Measurements from ENCODE around the gene EXD3.

EXD3 gene

DNA sequence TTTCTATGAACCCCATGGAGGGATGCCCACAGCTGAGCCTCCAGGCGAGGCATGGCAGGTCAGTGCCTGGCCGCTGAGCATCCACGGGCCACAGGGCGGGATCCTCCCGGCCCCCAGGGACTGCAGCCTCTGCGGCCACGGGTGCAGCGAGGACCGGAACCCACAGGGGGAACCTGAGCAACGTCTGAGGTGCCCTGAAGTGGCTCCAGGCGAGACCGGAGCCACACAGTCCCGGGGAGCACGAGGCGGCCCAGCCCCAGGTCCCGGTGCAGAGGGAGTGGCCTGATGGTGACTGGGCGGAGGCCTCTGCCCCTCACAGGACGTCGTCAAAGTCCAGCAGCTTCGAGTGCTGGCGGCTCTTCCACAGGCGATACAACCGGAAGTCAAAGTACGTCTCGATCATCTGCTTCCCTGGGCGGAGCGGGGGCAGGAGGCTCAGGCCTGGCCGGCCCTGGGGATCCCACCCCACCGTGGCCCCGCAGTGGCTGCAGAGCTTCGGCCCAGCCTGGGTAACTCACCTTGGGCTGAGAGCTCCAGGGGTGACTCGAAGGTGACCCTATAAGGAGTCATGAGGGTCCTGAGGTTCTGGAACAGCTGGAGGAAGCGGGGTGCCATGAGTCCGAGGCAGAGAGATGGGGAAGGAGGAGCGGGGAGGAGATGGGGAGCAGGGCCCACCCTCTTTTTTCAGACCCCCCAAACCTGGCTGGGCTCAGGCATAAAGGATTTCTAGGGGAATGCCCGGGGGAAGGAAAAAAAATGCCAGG is 26.3 kb upstream of the EXD3 start:
- Histone ChIP-seq H3K9ac (ENCODE audit: low read length) (no peak overlapping the region), H3K27ac (ENCODE audit: low read length) (no peak overlapping the region), H3K4me3 (ENCODE audit: low read length) (no peak overlapping the region), H3K4me2 (ENCODE audit: low read depth, low read length) (no peak overlapping the region), H2AFZ (ENCODE audit: low read length) (no peak overlapping the region), H3K9me2 (replicated peaks; ENCODE audit: insufficient read depth, low read length) (no peaks in the 10 kb centered on the region), H3F3A (ENCODE audit: insufficient read depth, low read length) (no peaks in the 10 kb centered on the region), H3K79me2 (ENCODE audit: low read length) (no peaks in the 10 kb centered on the region), H3K27me3 (replicated peaks; ENCODE audit: insufficient read depth, low read length) (peaks cover 20% of the 10 kb centered on the region), H4K20me1 (ENCODE audit: insufficient read depth, low read length) (no peaks in the 10 kb centered on the region), H3K36me3 (replicated peaks; ENCODE audit: insufficient read depth, low read length) (no peaks in the 10 kb centered on the region), H3K9me3 (replicated peaks; ENCODE audit: insufficient read depth, low read length) (no peaks in the 10 kb centered on the region), H3K4me1 (ENCODE audit: low read length) (peaks cover 6% of the 10 kb centered on the region; the same call in 1 of the 2 replicates)
- no peak for TF ChIP-seq CTCF (IDR thresholded peaks at IDR 0.05; ENCODE audit: low read length)
- TF ChIP-seq EZH2 (optimal IDR thresholded peaks at IDR 0.05; ENCODE audit: low read depth, low read length): no peak
- no peak for TF ChIP-seq EZH2phosphoT487 (IDR thresholded peaks at IDR 0.05; ENCODE audit: low read length)
- DNase-seq: no peak

DNA sequence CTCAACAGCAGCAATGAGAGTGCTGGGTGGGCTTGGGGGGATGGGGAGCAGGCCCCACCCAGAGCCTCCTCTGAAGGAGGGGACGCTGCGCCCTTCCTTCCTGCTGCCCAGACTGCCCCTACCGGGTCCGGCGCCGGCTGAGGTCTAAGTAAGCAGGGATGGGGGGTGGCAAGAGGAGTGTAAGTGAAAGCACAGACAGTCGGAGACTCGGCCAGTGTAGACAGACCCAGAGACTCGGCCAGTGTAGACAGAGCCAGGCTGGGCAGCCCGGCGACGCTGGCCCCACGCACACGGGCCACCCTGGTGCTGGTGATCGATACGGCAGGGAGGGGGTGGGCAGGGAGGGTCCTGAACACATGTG is 25.6 kb upstream of the EXD3 start:
- H3K9me3 ChIP-seq (replicated peaks; ENCODE audit: insufficient read depth, low read length): no peaks in the 10 kb centered on the region
- H3K79me2 ChIP-seq (ENCODE audit: low read length): no peaks in the 10 kb centered on the region
- DNase-seq: no peak
- no peaks in the 10 kb centered on the region for H3K9me2 ChIP-seq (replicated peaks; ENCODE audit: insufficient read depth, low read length)
- no peaks in the 10 kb centered on the region for H3F3A ChIP-seq (ENCODE audit: insufficient read depth, low read length)
- no peak overlapping the region for H3K4me3 ChIP-seq (ENCODE audit: low read length)
- peaks cover 20% of the 10 kb centered on the region for H3K27me3 ChIP-seq (replicated peaks; ENCODE audit: insufficient read depth, low read length)
- no peaks in the 10 kb centered on the region for H4K20me1 ChIP-seq (ENCODE audit: insufficient read depth, low read length)
- H2AFZ ChIP-seq (ENCODE audit: low read length): no peak overlapping the region
- H3K4me1 ChIP-seq (ENCODE audit: low read length): peaks cover 5% of the 10 kb centered on the region; the same call in 1 of the 2 replicates
- H3K4me2 ChIP-seq (ENCODE audit: low read depth, low read length): no peak overlapping the region
- TF ChIP-seq CTCF (IDR thresholded peaks at IDR 0.05; ENCODE audit: low read length): no peak
- TF ChIP-seq EZH2phosphoT487 (IDR thresholded peaks at IDR 0.05; ENCODE audit: low read length): no peak
- no peak for TF ChIP-seq EZH2 (optimal IDR thresholded peaks at IDR 0.05; ENCODE audit: low read depth, low read length)
- H3K36me3 ChIP-seq (replicated peaks; ENCODE audit: insufficient read depth, low read length): no peaks in the 10 kb centered on the region
- no peak overlapping the region for H3K27ac ChIP-seq (ENCODE audit: low read length)
- no peak overlapping the region for H3K9ac ChIP-seq (ENCODE audit: low read length)

DNA sequence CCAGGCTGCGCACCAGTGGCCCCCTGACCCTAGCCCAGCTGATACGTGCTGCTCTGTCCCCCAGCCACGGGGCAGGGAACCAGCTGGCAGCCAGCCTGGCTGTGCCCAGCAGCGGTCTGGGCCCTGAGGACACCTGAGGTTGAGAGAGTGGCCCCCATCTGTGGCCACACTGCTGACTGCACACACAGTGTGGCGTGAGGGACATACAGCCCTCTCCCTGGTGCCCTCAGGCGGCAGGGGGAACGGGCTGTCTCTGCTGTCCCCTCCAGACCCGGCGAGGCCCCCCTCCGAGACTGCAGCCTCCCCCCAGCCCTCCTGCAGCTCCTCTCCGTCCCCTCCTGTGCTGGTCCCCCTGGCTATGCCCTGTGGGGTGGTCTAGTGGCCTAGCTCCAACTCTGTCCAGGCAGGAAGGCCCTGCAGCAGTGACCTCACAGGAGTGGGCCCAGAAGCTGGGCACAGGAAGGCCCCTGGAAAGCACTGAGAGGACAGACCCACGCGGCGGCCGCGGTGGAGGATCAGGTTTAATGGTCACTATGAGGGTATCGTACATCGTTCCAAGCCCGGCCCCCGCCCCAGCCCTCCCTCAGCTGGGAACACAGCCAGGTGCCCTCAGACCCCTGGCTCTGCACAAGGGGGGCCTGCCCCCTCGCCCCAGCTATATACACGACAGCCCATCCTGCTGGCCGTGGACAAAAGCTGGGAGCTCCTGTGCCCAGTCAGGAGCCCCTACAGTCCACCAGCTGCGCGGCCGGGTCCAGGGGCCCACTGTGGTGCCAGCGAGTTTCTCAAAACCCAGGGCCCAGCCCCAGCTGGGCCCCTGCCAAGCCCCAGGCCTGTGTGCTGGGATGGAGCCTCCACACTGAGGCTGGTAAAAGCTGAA is 25.0 kb upstream of the EXD3 start:
- Histone ChIP-seq H3K9me3 (replicated peaks; ENCODE audit: insufficient read depth, low read length) (no peaks in the 10 kb centered on the region), H3K79me2 (ENCODE audit: low read length) (no peaks in the 10 kb centered on the region), H3K9me2 (replicated peaks; ENCODE audit: insufficient read depth, low read length) (no peaks in the 10 kb centered on the region), H3K4me1 (ENCODE audit: low read length) (peaks cover 5% of the 10 kb centered on the region; the same call in 1 of the 2 replicates), H2AFZ (ENCODE audit: low read length) (no peak overlapping the region), H3K27me3 (replicated peaks; ENCODE audit: insufficient read depth, low read length) (peaks cover 21% of the 10 kb centered on the region), H3K36me3 (replicated peaks; ENCODE audit: insufficient read depth, low read length) (no peaks in the 10 kb centered on the region), H3F3A (ENCODE audit: insufficient read depth, low read length) (no peaks in the 10 kb centered on the region), H3K27ac (ENCODE audit: low read length) (no peak overlapping the region), H3K4me3 (ENCODE audit: low read length) (no peak overlapping the region), H3K4me2 (ENCODE audit: low read depth, low read length) (no peak overlapping the region), H3K9ac (ENCODE audit: low read length) (no peak overlapping the region), H4K20me1 (ENCODE audit: insufficient read depth, low read length) (no peaks in the 10 kb centered on the region)
- DNase-seq: no peak
- TF ChIP-seq EZH2 (optimal IDR thresholded peaks at IDR 0.05; ENCODE audit: low read depth, low read length) (no peak), CTCF (IDR thresholded peaks at IDR 0.05; ENCODE audit: low read length) (no peak), EZH2phosphoT487 (IDR thresholded peaks at IDR 0.05; ENCODE audit: low read length) (no peak)
